Adrenal gland (tissue), 5 donors: ENCODE measurements around the gene COL1A1.

Source experiments
- CTCF ChIP-seq, 6 experiments: fragments of 450-650 bp in 4 of 6; fragments of 200-600 bp in 2 of 6; sonication (generic) in 1 of 6; IDR thresholded peaks; 1 replicate in 5 of 6; 2 replicates in 1 of 6; pipeline versions ENCODE4 v1.5.1 to v1.8.0; 2016 to 2021; ENCODE audit warnings: antibody characterized with exemption in 6 of 6, mild to moderate bottlenecking in 2 of 6, moderate library complexity in 1 of 6
- POLR2A ChIP-seq, 2 donors: fragments of 450-650 bp; IDR thresholded peaks; one replicate each; pipeline ENCODE4 v1.6.1; 2017; ENCODE audit warnings: antibody characterized with exemption in 2 of 2, mild to moderate bottlenecking in 2 of 2, moderate library complexity in 1 of 2
- donor health status: DM: no; HTN: no; CAD: no.

GRCh38 chr17:50139950-50140885, 61.2 kb downstream of the COL1A1 start:
- TF ChIP-seq CTCF (IDR thresholded peaks at IDR 0.05) (peak; percentile 90 to 97 (median 94)), POLR2A (IDR thresholded peaks at IDR 0.05) (no peak)
